Colonic mucosa (tissue), 4 donors: ENCODE measurements around the gene FHIT. TPM values are rescaled to one million over a fixed set of nuclear protein-coding genes. Genes with fewer than 3 reads are reported as not detected.

Experiments
- DNase-seq: peaks from one replicate; pipeline ENCODE4 v3.0.0-alpha.2; 2020
- H3K27ac ChIP-seq: fragments of 200-600 bp; one replicate; pipeline ENCODE4 v1.8.0; 2021
- H3K27me3 ChIP-seq: fragments of 200-600 bp; one replicate; pipeline ENCODE4 v1.8.0; 2021
- H3K36me3 ChIP-seq: fragments of 200-600 bp; one replicate; pipeline ENCODE4 v1.8.0; 2021
- H3K4me1 ChIP-seq: fragments of 200-600 bp; one replicate; pipeline ENCODE4 v1.8.0; 2021; ENCODE audit warnings: mild to moderate bottlenecking
- H3K4me3 ChIP-seq: fragments of 200-600 bp; one replicate; pipeline ENCODE4 v1.8.0; 2021
- H3K9ac ChIP-seq, 2 donors: one replicate each; pipeline ENCODE4 v1.7.0; 2013; ENCODE audit warnings: control low read depth in 2 of 2, low read depth in 2 of 2, low read length in 2 of 2
- H3K9me3 ChIP-seq: fragments of 200-600 bp; one replicate; pipeline ENCODE4 v1.8.0; 2021
- CTCF ChIP-seq: fragments of 200-600 bp; IDR thresholded peaks from one replicate; pipeline ENCODE4 v1.8.0; 2022; ENCODE audit warnings: antibody characterized with exemption, mild to moderate bottlenecking
- intact Hi-C: fragments of 100-400 bp; cut with DNase I; formaldehyde crosslinking; loops from one replicate; pipeline ENCODE4 v1.14.1; 2022
- total RNA-seq, 2 donors: library from RNA; stranded (reverse); fragmentation: NEBNext Ultra II Directional in 1 of 2; extraction: Animal tissue kit (Norgen Biotek cat#: 25700) in 1 of 2; gene quantifications; one replicate each; pipeline ENCODE4 v1.2.1, GENCODE V29; 2021
- donor health status: healthy.
- donor health status: DM: no; HTN: no; CAD: no.
- donor health status: DM: no; HTN: no; CAD: no.

FHIT gene
- total RNA-seq, 2 donors from 2014 or later = 7.7 to 9.4 TPM

- no peak for TF ChIP-seq CTCF
- no peaks in the 10 kb centered on the region for H3K4me1 ChIP-seq
- H3K27ac ChIP-seq = no peak overlapping the region
- no peaks in the 10 kb centered on the region for H3K27me3 ChIP-seq
- H3K9me3 ChIP-seq = no peaks in the 10 kb centered on the region
- H3K4me3 ChIP-seq = no peak overlapping the region
- H3K9ac ChIP-seq = no peak overlapping the region
- DNase-seq = no peak
- intact Hi-C loops = no loop called here
- H3K36me3 ChIP-seq = no peaks in the 10 kb centered on the region
Measured at GRCh38 chr3:60079076-60079475, 1172.2 kb downstream of the FHIT start.

GRCh38 chr3:60076331-60076730 is 1174.9 kb downstream of the FHIT start:
- Histone ChIP-seq H3K27me3 (no peaks in the 10 kb centered on the region), H3K36me3 (no peaks in the 10 kb centered on the region), H3K4me1 (no peaks in the 10 kb centered on the region), H3K9me3 (no peaks in the 10 kb centered on the region), H3K27ac (no peak overlapping the region), H3K9ac (no peak overlapping the region), H3K4me3 (no peak overlapping the region)
- no peak for TF ChIP-seq CTCF
- no peak for DNase-seq
- intact Hi-C loops = no loop called here

- no peaks in the 10 kb centered on the region for H3K27me3 ChIP-seq
- no peaks in the 10 kb centered on the region for H3K36me3 ChIP-seq
- H3K4me1 ChIP-seq = no peaks in the 10 kb centered on the region
- no peak overlapping the region for H3K27ac ChIP-seq
- no peaks in the 10 kb centered on the region for H3K9me3 ChIP-seq
- TF ChIP-seq CTCF = no peak
- intact Hi-C loops = no loop called here
- H3K4me3 ChIP-seq = no peak overlapping the region
- H3K9ac ChIP-seq = no peak overlapping the region
- no peak for DNase-seq
Measured at GRCh38 chr3:60073942-60074341, 1177.3 kb downstream of the FHIT start.

- Histone ChIP-seq H3K9ac (no peak overlapping the region), H3K9me3 (no peaks in the 10 kb centered on the region), H3K27me3 (no peaks in the 10 kb centered on the region), H3K4me1 (no peaks in the 10 kb centered on the region), H3K27ac (no peak overlapping the region), H3K4me3 (no peak overlapping the region), H3K36me3 (no peaks in the 10 kb centered on the region)
- intact Hi-C loops = no loop called here
- no peak for DNase-seq
- TF ChIP-seq CTCF = no peak
Measured at GRCh38 chr3:60073228-60073627, 1178.0 kb downstream of the FHIT start.

GRCh38 chr3:60070366-60070765 is 1180.9 kb downstream of the FHIT start:
- Histone ChIP-seq H3K4me3 (no peak overlapping the region), H3K36me3 (no peaks in the 10 kb centered on the region), H3K27ac (no peak overlapping the region), H3K4me1 (no peaks in the 10 kb centered on the region), H3K9me3 (no peaks in the 10 kb centered on the region), H3K27me3 (no peaks in the 10 kb centered on the region), H3K9ac (no peak overlapping the region)
- DNase-seq = no peak
- intact Hi-C loops = no loop called here
- TF ChIP-seq CTCF = no peak
